Gastroesophageal sphincter (tissue), 3 donors: ENCODE measurements around the gene HS3ST2.

Experiments used
- POLR2A ChIP-seq, 2 donors: fragments of 450-650 bp; IDR thresholded peaks; one replicate each; pipeline ENCODE4 v1.6.1; 2017; ENCODE audit warnings: antibody characterized with exemption in 2 of 2, mild to moderate bottlenecking in 2 of 2, moderate library complexity in 1 of 2
- TF ChIP-seq, protein P1 (sequence below), 4 experiments: fragments of 200-600 bp in 2 of 4; fragments of 450-650 bp in 2 of 4; sonication (generic) in 1 of 4; IDR thresholded peaks; one replicate each; pipeline ENCODE4 v1.5.1; 2017 to 2019; ENCODE audit warnings: antibody characterized with exemption in 4 of 4, mild to moderate bottlenecking in 2 of 4, moderate library complexity in 2 of 4

DNA sequence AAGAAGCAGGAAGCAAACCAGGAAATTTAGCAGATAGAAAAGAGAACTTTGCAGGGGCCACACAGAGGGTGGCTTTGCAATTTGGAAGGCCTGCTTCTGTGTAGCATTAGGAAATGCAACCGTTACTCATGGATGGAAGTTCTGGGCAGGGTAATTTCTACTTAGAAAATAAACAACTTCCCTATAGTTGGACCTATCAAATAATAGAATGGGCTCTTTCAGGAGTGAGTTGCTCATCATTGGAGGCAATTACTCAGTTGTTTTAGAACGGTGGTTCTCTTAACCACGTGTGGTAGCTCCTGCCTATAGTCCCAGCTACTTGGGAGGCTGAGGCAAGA is 25.8 kb upstream of the HS3ST2 start:
- TF ChIP-seq, protein P1, sequence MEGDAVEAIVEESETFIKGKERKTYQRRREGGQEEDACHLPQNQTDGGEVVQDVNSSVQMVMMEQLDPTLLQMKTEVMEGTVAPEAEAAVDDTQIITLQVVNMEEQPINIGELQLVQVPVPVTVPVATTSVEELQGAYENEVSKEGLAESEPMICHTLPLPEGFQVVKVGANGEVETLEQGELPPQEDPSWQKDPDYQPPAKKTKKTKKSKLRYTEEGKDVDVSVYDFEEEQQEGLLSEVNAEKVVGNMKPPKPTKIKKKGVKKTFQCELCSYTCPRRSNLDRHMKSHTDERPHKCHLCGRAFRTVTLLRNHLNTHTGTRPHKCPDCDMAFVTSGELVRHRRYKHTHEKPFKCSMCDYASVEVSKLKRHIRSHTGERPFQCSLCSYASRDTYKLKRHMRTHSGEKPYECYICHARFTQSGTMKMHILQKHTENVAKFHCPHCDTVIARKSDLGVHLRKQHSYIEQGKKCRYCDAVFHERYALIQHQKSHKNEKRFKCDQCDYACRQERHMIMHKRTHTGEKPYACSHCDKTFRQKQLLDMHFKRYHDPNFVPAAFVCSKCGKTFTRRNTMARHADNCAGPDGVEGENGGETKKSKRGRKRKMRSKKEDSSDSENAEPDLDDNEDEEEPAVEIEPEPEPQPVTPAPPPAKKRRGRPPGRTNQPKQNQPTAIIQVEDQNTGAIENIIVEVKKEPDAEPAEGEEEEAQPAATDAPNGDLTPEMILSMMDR (IDR thresholded peaks at IDR 0.05): no peak
- no peak for TF ChIP-seq POLR2A (IDR thresholded peaks at IDR 0.05)
